PC-9 (cell line): ENCODE results near the gene PGGHG. TPM values are rescaled to one million over a fixed set of nuclear protein-coding genes. Genes with fewer than 3 reads are reported as not detected.
"Not testable (repeated sequence)": the region's sequence is repeated elsewhere in the genome, so short reads cannot be mapped to it uniquely, and the experiment has no call there.

Experiments
- BruUV-seq: library from RNA; stranded (reverse); fragments of 400-500 nt; replicated peaks from 2 replicates; lab custom pipeline; 2021; lab: Mats Ljungman, UMichigan
- CTCF ChIA-PET: fragments of 300-600 bp; sonication (Branson Sonifier 250); formaldehyde crosslinking; loops from one replicate; lab custom pipeline; 2022; ENCODE audit warnings: antibody characterized with exemption; lab: Charles Lee
- POLR2A ChIA-PET: fragments of 300-600 bp; sonication (Branson Sonifier 250); formaldehyde crosslinking; loops from one replicate; lab custom pipeline; 2022; ENCODE audit warnings: antibody characterized with exemption; ENCODE audit not compliant: unreplicated experiment; lab: Charles Lee
- DNase-seq, 2 experiments: peaks; one replicate each; pipeline versions ENCODE4 v3.0.0 to v3.0.0-alpha.2; 2015 to 2022; ENCODE audit warnings: mixed read lengths in 1 of 2
- H2AFZ ChIP-seq: fragments of 200-600 bp; sonication (generic); 2 replicates; pipeline ENCODE4 v1.8.1; 2017; ENCODE audit warnings: antibody characterized with exemption
- H3F3A ChIP-seq: fragments of 200-600 bp; sonication (generic); 2 replicates; pipeline ENCODE4 v1.8.1; 2017; ENCODE audit warnings: antibody characterized with exemption, mild to moderate bottlenecking, low read depth; ENCODE audit not compliant: insufficient read depth
- H3K27ac ChIP-seq: fragments of 200-600 bp; sonication (generic); 2 replicates; pipeline ENCODE4 v1.6.1; 2016; ENCODE audit warnings: mixed run types
- H3K27me3 ChIP-seq: fragments of 200-600 bp; sonication (generic); 2 replicates; pipeline ENCODE4 v1.6.1; 2016; ENCODE audit warnings: low read depth, mixed run types; ENCODE audit not compliant: insufficient read depth
- H3K36me3 ChIP-seq: fragments of 200-600 bp; sonication (generic); 2 replicates; pipeline ENCODE4 v1.6.1; 2016; ENCODE audit warnings: low read depth, mixed run types
- H3K4me1 ChIP-seq: fragments of 200-600 bp; sonication (generic); replicated peaks from 2 replicates; pipeline ENCODE4 v1.6.1; 2016; ENCODE audit warnings: mixed run types; ENCODE audit not compliant: insufficient read depth
- H3K4me2 ChIP-seq: fragments of 200-600 bp; sonication (generic); 2 replicates; pipeline ENCODE4 v1.6.1; 2017; ENCODE audit warnings: mixed run types
- H3K4me3 ChIP-seq: fragments of 200-600 bp; sonication (generic); 2 replicates; pipeline ENCODE4 v1.6.1; 2016; ENCODE audit warnings: mixed run types
- H3K79me2 ChIP-seq: fragments of 200-600 bp; sonication (generic); 2 replicates; pipeline ENCODE4 v1.6.1; 2017; ENCODE audit warnings: low read depth, mixed run types
- H3K9me2 ChIP-seq: fragments of 200-600 bp; sonication (generic); 2 replicates; pipeline ENCODE4 v1.8.1; 2017; ENCODE audit warnings: mild to moderate bottlenecking; ENCODE audit not compliant: insufficient read depth
- H3K9me3 ChIP-seq: fragments of 200-600 bp; sonication (generic); 2 replicates; pipeline ENCODE4 v1.8.1; 2016; ENCODE audit warnings: low read depth; ENCODE audit not compliant: insufficient read depth
- H4K20me1 ChIP-seq: fragments of 200-600 bp; sonication (generic); 2 replicates; pipeline ENCODE4 v1.8.1; 2017; ENCODE audit not compliant: insufficient read depth
- EZH2 ChIP-seq: fragments of 200-600 bp; sonication (generic); IDR thresholded peaks from 2 replicates; pipeline ENCODE4 v1.8.0; 2017; ENCODE audit warnings: antibody characterized with exemption, low read depth
- intact Hi-C: fragments of 100-400 bp; cut with micrococcal nuclease; formaldehyde crosslinking; loops from one replicate; pipeline ENCODE4 v1.10.0; 2022; ENCODE audit not compliant: unreplicated experiment
- total RNA-seq: library from RNA; stranded (reverse); gene quantifications from 2 replicates; pipeline ENCODE4 v1.2.3, GENCODE V29; 2021
- TF ChIP-seq, protein P1 (sequence below): fragments of 200-600 bp; sonication (generic); conservative IDR thresholded peaks from 2 replicates; pipeline ENCODE4 v1.6.1; 2017; ENCODE audit warnings: mixed run types, antibody characterized with exemption, mild to moderate bottlenecking, moderate library complexity

The PGGHG gene
- total RNA-seq, 1 experiment from 2014 or later, result 68.6 TPM

DNA sequence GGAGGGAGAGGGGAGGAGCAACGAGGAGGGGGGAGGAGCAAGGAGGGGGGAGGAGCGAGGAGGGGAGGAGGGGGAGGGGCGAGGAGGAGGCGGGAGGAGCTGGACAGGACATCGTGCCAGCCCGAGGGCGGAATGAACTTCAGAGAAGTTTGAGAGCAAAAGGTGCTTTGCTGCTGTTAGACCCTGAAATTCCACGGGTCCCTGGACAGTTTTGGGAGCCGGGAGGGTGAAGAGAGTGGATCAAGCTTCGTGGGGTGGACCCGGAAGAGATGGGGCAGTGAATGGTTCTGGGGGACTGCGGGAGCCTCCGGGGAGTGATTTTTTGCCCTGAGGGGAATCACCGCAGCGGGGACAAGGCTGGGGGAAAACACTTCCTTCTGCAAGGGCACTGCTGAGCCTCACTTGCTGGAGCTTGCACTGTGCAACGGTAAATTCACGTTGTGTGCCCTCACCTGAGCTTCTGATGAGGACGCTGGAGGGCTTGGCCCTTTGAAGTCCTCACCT lies 21.4 kb upstream of the PGGHG start:
- TF ChIP-seq EZH2, result no peak
- TF ChIP-seq, protein P1, sequence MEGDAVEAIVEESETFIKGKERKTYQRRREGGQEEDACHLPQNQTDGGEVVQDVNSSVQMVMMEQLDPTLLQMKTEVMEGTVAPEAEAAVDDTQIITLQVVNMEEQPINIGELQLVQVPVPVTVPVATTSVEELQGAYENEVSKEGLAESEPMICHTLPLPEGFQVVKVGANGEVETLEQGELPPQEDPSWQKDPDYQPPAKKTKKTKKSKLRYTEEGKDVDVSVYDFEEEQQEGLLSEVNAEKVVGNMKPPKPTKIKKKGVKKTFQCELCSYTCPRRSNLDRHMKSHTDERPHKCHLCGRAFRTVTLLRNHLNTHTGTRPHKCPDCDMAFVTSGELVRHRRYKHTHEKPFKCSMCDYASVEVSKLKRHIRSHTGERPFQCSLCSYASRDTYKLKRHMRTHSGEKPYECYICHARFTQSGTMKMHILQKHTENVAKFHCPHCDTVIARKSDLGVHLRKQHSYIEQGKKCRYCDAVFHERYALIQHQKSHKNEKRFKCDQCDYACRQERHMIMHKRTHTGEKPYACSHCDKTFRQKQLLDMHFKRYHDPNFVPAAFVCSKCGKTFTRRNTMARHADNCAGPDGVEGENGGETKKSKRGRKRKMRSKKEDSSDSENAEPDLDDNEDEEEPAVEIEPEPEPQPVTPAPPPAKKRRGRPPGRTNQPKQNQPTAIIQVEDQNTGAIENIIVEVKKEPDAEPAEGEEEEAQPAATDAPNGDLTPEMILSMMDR, result no peak
- POLR2A ChIA-PET, result interaction anchor here (0.6 to 0.7 kb wide), 4 partner anchors 10 to 174 kb away, joined by 3 to 9 read pairs (median 6); partner anchors contain the start of gene RIC8A
- CTCF ChIA-PET, result no interaction called here
- Histone ChIP-seq H3K9me3 (no peaks in the 10 kb centered on the region), H3K79me2 (no peaks in the 10 kb centered on the region), H3K36me3 (no peaks in the 10 kb centered on the region), H3F3A (no peaks in the 10 kb centered on the region; the same call in 1 of the 2 replicates), H4K20me1 (no peaks in the 10 kb centered on the region), H3K9me2 (no peaks in the 10 kb centered on the region), H3K4me1 (no peaks in the 10 kb centered on the region), H3K4me3 (peak overlapping the region; percentile 61), H3K27me3 (no peaks in the 10 kb centered on the region), H2AFZ (peak overlapping the region; percentile 85), H3K4me2 (peak overlapping the region; percentile 87), H3K27ac (no peak overlapping the region)
- no TSS peak for BruUV-seq
- peak; percentile 39 to 58 for DNase-seq
- intact Hi-C loops, result no loop called here

DNA sequence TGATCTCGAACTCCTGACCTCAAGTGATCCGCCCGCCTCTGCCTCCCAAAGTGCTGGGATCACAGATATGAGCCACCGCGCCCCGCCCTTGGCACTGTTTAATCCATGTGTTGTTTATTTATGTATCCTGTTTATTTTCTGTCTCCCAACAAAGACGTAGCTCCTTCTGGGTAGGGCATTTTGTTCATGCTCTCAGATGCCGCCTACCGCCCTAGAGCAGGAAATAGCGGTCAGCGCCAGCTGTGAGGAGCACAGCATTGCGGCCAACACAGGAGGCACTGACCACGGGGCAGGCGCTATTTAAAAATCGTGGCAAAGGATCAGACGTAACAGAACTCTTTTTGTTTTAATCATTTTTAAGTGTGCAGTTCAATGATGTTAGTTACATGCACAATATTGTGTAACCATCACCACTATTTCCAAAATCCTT lies 20.2 kb upstream of the PGGHG start:
- H4K20me1 ChIP-seq, H3K4me3 ChIP-seq, CTCF ChIA-PET, DNase-seq, H3K79me2 ChIP-seq, H3F3A ChIP-seq, H2AFZ ChIP-seq, H3K27me3 ChIP-seq, intact Hi-C loops, H3K4me2 ChIP-seq, H3K4me1 ChIP-seq, H3K9me3 ChIP-seq, H3K27ac ChIP-seq, H3K9me2 ChIP-seq, H3K36me3 ChIP-seq, BruUV-seq: not testable (repeated sequence)
- POLR2A ChIA-PET, result interaction anchor here (0.6 kb wide), 2 partner anchors 61 to 224 kb away, joined by 4 read pairs; partner anchors contain the start of genes BET1L and RIC8A

DNA sequence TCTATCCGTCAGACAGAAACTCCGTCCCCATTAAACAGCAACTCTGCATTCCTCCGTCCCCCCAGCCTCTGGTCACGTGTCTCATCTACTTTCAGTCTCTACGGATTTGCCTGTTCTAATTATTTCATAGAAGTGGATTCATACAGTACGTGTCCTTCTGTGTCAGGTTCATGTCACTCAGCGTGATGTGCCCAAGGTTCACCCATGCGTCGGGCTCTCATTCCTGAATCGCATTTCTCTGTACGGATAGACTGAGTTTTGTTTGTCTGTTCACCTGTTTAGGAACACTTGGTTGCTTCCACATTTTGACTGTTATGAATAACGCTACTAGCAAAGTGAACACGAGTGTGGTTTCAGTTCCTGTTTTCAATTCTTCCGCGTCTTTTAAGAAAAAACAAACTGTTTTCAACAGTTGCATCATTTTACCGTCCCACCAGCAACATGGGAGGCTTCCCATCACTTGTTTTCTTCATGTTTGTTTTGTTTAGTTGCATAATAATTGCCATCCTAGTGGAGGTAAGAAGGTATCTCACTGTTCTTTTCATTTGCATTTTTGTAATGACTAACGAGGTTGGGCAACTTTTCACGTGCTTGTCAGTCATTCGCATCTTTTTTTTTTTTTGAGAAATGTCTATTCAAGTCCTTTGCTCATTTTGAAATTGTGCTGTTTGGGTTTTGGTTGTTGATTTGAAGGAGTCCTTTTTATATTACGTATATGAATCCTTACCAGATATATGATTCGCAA lies 19.6 kb upstream of the PGGHG start:
- no peaks in the 10 kb centered on the region for H3K79me2 ChIP-seq
- no peaks in the 10 kb centered on the region for H3K9me2 ChIP-seq
- POLR2A ChIA-PET, result no interaction called here
- H2AFZ ChIP-seq, result no peak overlapping the region
- CTCF ChIA-PET, result no interaction called here
- no peaks in the 10 kb centered on the region for H3K27me3 ChIP-seq
- H3K4me2 ChIP-seq, result no peak overlapping the region
- no peak overlapping the region for H3K4me3 ChIP-seq
- TF ChIP-seq, protein P1, result no peak
- TF ChIP-seq EZH2, result no peak
- no peak overlapping the region for H3K27ac ChIP-seq
- no peaks in the 10 kb centered on the region for H4K20me1 ChIP-seq
- no TSS peak for BruUV-seq
- H3F3A ChIP-seq, result no peaks in the 10 kb centered on the region; the same call in 1 of the 2 replicates
- no peak for DNase-seq
- H3K36me3 ChIP-seq, result no peaks in the 10 kb centered on the region
- H3K9me3 ChIP-seq, result no peaks in the 10 kb centered on the region
- intact Hi-C loops, result no loop called here
- no peaks in the 10 kb centered on the region for H3K4me1 ChIP-seq
